ENCODE results near the gene PTPRQ. TPM values are rescaled to one million over a fixed set of nuclear protein-coding genes. Genes with fewer than 3 reads are reported as not detected.

Gene PTPRQ
- total RNA-seq, 1 experiment from 2014 or later: not detected

DNA sequence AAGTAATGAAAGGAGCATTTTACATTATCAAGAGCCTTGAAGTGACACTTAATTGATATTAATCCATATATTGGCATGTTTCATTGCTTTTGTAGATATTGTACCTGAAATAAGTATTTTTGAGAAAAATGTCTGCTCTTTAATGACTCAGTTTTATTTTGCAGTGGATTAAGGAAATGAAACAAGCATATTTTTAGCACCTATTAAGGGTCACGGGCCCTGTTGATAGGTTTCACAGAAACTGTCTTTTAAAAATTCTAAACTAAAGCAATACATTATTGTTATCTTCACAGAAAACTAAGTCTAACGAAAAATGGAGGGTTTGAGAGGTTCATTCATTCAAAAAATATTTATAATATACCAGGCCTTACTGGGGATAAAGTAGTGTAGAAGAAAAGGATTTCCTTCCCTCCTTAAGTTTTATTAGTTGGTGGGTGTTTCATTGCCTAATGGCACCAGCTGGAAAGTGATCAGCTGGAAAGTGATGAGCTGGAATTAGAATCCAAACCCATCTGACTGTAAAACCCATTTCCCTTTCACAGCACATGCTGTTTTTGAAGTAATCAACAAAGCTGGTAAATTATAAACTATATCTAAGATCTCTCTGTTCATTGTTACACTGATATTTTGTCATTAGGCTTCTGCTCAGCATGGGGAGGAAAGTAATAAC, 54.2 kb downstream of the PTPRQ start:
- H3K9me2 ChIP-seq (ENCODE audit: insufficient read depth): peaks cover 7% of the 10 kb centered on the region
- intact Hi-C loops (cut with micrococcal nuclease; ENCODE audit: unreplicated experiment): loop anchor here (10.0 kb wide), 1 partner anchor 147 kb away; no protein-coding TSS in a partner anchor
- DNase-seq: no peak
- BruUV-seq (replicated peaks): no TSS peak
- H3K27ac ChIP-seq: no peak overlapping the region
- H3K4me3 ChIP-seq: no peak overlapping the region
- no peaks in the 10 kb centered on the region for H3K9me3 ChIP-seq (ENCODE audit: insufficient read depth, low read depth)
- H4K20me1 ChIP-seq (ENCODE audit: insufficient read depth): no peaks in the 10 kb centered on the region
- no peaks in the 10 kb centered on the region for H3K27me3 ChIP-seq (ENCODE audit: insufficient read depth, low read depth)
- no peaks in the 10 kb centered on the region for H3K79me2 ChIP-seq (ENCODE audit: low read depth)
- CTCF ChIA-PET: no interaction called here
- no peaks in the 10 kb centered on the region for H3K36me3 ChIP-seq (ENCODE audit: low read depth)
- TF ChIP-seq, protein P1, sequence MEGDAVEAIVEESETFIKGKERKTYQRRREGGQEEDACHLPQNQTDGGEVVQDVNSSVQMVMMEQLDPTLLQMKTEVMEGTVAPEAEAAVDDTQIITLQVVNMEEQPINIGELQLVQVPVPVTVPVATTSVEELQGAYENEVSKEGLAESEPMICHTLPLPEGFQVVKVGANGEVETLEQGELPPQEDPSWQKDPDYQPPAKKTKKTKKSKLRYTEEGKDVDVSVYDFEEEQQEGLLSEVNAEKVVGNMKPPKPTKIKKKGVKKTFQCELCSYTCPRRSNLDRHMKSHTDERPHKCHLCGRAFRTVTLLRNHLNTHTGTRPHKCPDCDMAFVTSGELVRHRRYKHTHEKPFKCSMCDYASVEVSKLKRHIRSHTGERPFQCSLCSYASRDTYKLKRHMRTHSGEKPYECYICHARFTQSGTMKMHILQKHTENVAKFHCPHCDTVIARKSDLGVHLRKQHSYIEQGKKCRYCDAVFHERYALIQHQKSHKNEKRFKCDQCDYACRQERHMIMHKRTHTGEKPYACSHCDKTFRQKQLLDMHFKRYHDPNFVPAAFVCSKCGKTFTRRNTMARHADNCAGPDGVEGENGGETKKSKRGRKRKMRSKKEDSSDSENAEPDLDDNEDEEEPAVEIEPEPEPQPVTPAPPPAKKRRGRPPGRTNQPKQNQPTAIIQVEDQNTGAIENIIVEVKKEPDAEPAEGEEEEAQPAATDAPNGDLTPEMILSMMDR (conservative IDR thresholded peaks at IDR 0.05): no peak
- TF ChIP-seq EZH2 (IDR thresholded peaks at IDR 0.05; ENCODE audit: low read depth): no peak
- no peak overlapping the region for H3K4me2 ChIP-seq
- POLR2A ChIA-PET (ENCODE audit: unreplicated experiment): no interaction called here
- H2AFZ ChIP-seq: no peak overlapping the region
- no peaks in the 10 kb centered on the region for H3K4me1 ChIP-seq (replicated peaks; ENCODE audit: insufficient read depth)
- H3F3A ChIP-seq (ENCODE audit: insufficient read depth, low read depth): no peaks in the 10 kb centered on the region

DNA sequence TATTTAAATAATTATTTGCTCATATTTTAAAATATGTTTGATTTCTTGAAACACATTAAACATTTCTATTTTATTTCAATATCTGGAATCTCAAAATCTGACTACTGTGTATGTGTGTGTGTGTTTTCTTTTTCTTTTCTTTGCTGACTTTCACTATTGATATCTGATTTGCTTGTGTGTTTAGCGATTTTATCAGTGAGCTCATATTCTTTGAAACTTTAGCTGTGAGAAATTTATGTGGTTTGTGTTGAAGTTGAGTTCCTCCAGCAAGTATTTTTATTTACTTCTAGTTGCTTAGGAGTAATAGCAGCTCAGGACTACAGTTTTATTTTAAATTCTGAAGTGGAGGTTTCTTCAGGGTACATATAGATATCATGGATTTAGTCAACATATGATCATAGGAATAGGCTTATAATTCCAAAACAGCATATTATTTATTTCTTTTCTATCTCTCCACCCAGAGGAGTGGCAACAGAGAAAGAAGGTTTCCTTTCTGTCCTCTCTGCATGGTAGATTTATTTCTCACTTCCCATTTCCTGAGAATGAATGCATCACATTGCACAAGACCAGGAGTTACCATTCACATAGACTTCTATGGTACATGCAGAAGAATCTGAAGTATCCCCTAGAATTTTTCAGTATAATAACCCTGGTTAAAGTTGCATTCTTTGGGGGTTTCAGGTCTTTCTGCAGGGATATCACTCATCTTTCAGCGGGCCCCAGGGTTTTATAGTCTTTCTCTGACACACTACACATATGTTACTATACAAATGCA, 60.5 kb downstream of the PTPRQ start:
- Histone ChIP-seq H3K27me3 (ENCODE audit: insufficient read depth, low read depth) (no peaks in the 10 kb centered on the region), H3K27ac (no peak overlapping the region), H3K79me2 (ENCODE audit: low read depth) (no peaks in the 10 kb centered on the region), H4K20me1 (ENCODE audit: insufficient read depth) (no peaks in the 10 kb centered on the region), H3K4me2 (no peak overlapping the region), H3K4me3 (no peak overlapping the region), H2AFZ (no peak overlapping the region), H3K9me3 (ENCODE audit: insufficient read depth, low read depth) (no peaks in the 10 kb centered on the region), H3K36me3 (ENCODE audit: low read depth) (no peaks in the 10 kb centered on the region), H3K9me2 (ENCODE audit: insufficient read depth) (no peaks in the 10 kb centered on the region), H3K4me1 (replicated peaks; ENCODE audit: insufficient read depth) (no peaks in the 10 kb centered on the region), H3F3A (ENCODE audit: insufficient read depth, low read depth) (no peaks in the 10 kb centered on the region)
- BruUV-seq (replicated peaks): no TSS peak
- intact Hi-C loops (cut with micrococcal nuclease; ENCODE audit: unreplicated experiment): no loop called here
- no peak for DNase-seq
- CTCF ChIA-PET: no interaction called here
- POLR2A ChIA-PET (ENCODE audit: unreplicated experiment): no interaction called here
- TF ChIP-seq, protein P1 (conservative IDR thresholded peaks at IDR 0.05): no peak
- no peak for TF ChIP-seq EZH2 (IDR thresholded peaks at IDR 0.05; ENCODE audit: low read depth)

DNA sequence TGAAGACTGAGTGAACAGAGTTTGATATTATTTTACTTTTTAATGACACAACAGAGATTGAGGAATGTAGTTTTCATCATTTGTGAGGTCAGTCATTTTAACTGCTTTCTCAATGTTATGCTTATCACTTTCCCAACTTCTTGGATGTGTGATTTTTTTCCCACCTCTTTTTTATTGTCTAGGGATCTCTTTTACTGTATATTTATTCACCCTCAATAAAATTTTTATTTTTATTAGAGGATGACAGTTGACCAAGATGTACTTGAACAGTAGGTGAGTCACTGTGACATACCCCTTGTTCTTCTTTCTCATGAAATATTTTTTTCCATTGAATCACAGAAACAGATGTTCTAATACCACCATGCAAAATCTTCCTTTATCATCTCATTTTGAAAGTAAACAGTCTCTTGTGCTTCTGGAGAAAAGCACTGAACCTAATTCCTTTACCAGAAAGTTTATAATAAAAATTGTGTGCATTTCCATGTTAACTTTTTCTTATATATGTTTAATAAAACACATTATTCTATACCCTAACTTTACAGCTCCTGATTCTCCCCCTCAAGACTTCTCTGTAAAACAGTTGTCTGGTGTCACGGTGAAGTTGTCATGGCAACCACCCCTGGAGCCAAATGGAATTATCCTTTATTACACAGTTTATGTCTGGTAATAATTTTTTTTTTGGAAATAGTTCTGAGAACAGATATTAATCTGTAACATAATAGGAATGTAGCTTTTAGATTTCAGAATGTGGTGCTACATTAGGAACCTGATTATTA, 65.9 kb downstream of the PTPRQ start:
- BruUV-seq (replicated peaks): no TSS peak
- Histone ChIP-seq H4K20me1 (ENCODE audit: insufficient read depth) (no peaks in the 10 kb centered on the region), H3K27ac (no peak overlapping the region), H3K79me2 (ENCODE audit: low read depth) (no peaks in the 10 kb centered on the region), H3K9me3 (ENCODE audit: insufficient read depth, low read depth) (no peaks in the 10 kb centered on the region), H3K27me3 (ENCODE audit: insufficient read depth, low read depth) (no peaks in the 10 kb centered on the region), H3K4me2 (no peak overlapping the region), H3K9me2 (ENCODE audit: insufficient read depth) (no peaks in the 10 kb centered on the region), H3K36me3 (ENCODE audit: low read depth) (no peaks in the 10 kb centered on the region), H3K4me3 (no peak overlapping the region), H3K4me1 (replicated peaks; ENCODE audit: insufficient read depth) (no peaks in the 10 kb centered on the region), H3F3A (ENCODE audit: insufficient read depth, low read depth) (no peaks in the 10 kb centered on the region), H2AFZ (no peak overlapping the region)
- DNase-seq: no peak
- ChIA-PET CTCF (no interaction called here), POLR2A (ENCODE audit: unreplicated experiment) (interaction anchor here (0.7 kb wide), 1 partner anchor 216 kb away, joined by 9 read pairs; no protein-coding TSS in a partner anchor)
- TF ChIP-seq, protein P1 (conservative IDR thresholded peaks at IDR 0.05): no peak
- no peak for TF ChIP-seq EZH2 (IDR thresholded peaks at IDR 0.05; ENCODE audit: low read depth)
- intact Hi-C loops (cut with micrococcal nuclease; ENCODE audit: unreplicated experiment): no loop called here

Data from PC-9 (cell line).